GM18873 (cell line): ENCODE measurements around the gene LRRC18.

Experiments
- ATAC-seq: cut with Tn5 transposase; IDR thresholded peaks from one replicate; pipeline ENCODE4 v1.9.1; 2021; ENCODE audit warnings: mild to moderate bottlenecking, moderate library complexity, moderate number of reproducible peaks; ENCODE audit not compliant: unreplicated experiment, low FRiP score

LRRC18 gene

DNA sequence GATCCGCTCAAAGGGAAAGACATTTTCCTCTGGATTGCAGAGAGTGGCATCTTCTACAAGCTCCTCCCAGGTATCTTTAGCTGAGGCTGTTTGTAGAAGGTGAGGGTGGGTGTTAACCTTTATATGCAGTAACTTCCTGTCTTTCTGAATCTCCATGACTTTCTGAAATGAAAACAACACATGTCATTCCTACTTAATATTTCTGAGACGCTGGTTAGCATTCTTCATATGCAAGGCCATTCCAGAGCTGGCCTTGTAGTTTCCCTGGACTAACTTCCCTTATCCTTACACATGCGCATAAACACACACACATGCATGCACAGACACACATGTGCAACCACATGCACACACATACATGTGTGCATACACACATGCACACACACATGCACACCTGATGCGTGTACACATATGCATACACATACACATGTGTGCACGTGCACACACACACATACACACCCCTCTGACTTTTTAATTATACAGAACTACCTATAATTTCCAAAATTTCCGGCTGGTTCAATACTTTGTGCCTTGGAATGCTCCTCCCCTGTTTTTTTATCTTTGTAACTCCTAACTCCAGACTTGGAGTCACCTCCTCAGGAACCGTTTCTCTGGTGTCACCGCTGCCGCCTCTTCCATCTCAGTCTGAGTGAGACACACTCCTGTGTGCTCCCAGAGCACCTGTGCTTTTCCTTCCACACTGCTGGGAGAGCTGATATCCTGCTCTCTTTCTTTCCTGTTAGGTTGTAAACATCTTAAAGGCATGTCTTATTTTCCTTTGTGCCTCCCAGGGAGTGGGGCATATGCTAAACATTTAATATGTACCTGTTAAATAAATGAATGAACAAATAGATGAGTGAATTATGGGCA lies 55.2 kb downstream of the LRRC18 start:
- no peak for ATAC-seq

DNA sequence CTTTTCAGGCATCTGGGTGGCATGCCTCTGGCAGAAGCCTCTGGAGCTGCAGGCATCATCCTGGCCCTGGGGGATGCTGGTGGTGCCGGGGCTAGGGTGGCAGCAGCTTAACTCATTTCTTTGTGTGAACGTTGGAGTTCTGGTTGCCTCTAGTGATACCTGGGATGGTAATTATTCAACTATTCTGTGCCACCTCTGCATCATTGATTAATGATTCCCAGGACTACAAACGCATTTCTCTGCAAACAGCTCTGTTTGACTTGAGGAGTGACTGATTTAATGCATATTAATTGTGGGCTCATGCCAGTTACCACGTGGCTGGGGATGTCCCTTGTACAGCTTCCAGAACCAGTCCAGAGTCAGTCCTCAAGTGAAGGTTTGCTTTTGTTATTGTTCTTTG lies 55.9 kb downstream of the LRRC18 start:
- no peak for ATAC-seq

GRCh38 chr10:48882881-48883280 lies 56.8 kb downstream of the LRRC18 start:
- ATAC-seq, result no peak

DNA sequence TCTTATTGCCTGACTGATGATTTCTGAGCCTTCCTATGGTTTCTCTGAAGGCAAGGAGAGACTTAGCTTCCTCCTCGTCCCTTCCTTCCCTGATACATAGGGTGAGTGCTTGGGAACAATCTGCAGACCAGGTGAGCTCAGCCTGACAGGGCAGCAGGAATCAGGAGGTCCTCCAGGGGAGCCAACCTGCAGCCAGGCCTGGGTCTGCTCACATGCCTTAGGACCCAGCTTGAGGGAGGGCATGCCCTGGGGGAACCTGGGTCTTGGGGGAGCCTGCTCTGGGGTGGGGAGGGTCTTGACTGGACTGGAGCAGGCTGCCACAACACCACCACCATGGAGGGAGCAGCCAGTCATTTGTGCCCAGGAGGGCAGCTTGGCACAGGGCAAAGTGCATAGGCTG lies 57.7 kb downstream of the LRRC18 start:
- no peak for ATAC-seq

DNA sequence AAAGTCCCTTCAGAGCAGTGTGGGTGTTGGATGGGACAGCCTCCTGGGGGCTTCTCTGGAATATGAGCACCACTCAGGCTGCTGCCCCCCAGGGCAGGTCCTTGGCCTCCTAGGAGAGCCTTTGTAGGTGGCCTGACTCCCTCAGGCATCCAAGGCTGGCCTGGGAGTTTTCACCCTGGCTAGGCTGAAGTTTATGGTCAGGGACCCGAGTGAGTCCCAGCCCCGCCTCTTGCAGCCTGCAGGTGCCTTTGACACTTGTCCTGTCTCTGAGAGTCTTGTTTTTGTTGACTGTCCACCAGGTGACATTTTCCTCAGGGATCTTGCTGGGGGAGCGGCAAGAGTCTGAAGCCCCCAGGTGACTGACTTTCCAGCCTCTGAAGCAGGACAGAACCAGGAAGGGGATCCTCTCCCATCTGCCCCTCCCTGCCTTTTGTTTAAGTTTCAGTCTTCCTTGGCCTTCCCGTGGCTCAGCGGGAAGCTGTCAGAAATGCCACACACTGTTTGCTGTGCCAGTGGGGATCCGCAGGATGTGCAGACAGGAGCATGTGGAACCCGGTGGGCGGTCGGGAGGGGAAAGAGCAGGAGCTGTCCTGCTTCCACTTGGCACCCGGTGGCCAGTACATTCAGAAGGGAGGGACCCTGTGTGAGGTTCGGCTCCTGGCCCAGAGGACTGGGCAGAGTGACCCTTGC lies 59.5 kb downstream of the LRRC18 start:
- ATAC-seq, result no peak

- ATAC-seq, result no peak
These were observed 60.2 kb downstream of the LRRC18 start for GRCh38 chr10:48879451-48879850.

DNA sequence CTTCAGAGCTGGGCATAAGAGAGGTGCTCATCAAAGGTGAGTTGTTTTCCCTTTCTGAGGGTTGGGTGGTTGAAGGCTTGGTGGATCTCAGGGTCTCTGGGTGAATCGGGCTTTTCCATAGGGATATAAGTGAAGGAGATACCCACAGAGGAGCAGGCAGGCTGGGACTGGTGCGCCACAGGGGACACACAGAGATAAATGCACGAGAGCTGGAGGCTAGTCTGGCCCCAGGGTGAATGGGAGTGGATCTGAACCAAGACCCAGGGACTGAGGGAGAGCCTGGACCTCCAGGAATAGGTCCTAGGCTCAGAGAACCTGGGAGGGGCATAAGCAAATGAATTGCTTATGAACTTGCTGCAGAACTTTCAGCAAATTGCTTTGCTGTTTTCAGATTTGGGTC lies 61.5 kb downstream of the LRRC18 start:
- ATAC-seq, result no peak

GRCh38 chr10:48872234-48872633 lies 67.4 kb downstream of the LRRC18 start:
- no peak for ATAC-seq
